Posterior cingulate gyrus (tissue), 11 donors: ENCODE results near the gene ERMAP.
A peak's percentile ranks its signal among the peaks of the same experiment; 100 is the strongest.

ENCODE experiments used
- DNase-seq, 10 donors: peaks; one replicate each; pipeline versions ENCODE4 v3.0.0 to v3.0.0-alpha.2; 2020 to 2021; ENCODE audit warnings: mixed read lengths in 3 of 10
- intact Hi-C: fragments of 100-400 bp; cut with DNase I; formaldehyde crosslinking; loops from one replicate; pipeline ENCODE4 v1.15.1; 2023

Gene ERMAP, protein sequence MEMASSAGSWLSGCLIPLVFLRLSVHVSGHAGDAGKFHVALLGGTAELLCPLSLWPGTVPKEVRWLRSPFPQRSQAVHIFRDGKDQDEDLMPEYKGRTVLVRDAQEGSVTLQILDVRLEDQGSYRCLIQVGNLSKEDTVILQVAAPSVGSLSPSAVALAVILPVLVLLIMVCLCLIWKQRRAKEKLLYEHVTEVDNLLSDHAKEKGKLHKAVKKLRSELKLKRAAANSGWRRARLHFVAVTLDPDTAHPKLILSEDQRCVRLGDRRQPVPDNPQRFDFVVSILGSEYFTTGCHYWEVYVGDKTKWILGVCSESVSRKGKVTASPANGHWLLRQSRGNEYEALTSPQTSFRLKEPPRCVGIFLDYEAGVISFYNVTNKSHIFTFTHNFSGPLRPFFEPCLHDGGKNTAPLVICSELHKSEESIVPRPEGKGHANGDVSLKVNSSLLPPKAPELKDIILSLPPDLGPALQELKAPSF

DNA sequence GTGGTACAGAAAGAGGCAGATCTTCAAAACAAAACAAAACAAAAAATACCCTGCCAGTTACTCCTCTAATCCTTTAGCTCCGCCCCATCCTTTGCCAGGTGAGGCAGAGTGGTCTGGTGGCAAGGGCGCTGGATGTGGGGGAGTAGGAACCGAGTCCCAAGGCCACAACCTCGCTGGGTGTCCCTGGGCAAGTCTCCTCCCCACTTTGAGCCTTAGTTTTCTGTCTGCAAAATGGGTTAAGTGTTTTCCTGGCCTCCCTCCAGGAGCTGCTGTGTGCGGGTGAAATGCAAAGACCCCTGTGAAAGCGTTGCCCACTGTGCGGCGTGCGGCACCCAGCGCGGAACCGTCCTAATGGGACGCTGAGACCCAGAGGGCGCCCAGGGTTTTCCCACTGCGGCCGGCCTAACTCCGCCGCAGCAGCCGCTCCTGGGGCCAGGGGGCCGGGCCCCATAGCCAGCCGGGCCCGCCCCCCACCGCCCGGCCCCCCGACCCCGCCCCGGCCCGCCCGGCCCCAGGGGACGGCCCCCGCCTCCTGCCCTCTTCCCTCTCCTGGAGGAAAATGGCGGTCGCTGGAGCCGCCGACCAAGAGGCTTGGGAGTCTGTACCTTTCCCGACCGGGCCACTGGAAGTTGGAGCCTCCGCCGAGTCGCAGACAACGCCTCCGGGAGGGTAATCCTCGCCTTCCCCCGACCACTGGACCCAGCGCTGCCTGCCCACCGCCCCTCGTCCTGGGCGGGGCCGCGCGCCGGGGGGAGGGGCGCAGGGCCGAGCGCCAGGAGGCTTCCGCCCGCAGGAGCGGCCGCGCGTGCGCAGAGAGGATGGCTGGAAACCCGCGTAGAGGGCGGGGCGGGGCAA is at the start of gene ERMAP, which contains the start of gene SVBP:
Gene ERMAP (plus strand): TSS at position 538 of the 855 bp plus-strand sequence. CDS start 13,327 bp downstream, outside the sequence.
Gene SVBP (minus strand): TSS at position 813 of the 855 bp plus-strand sequence. CDS start 853 bp downstream, outside the sequence.
- intact Hi-C loops, result loop anchor here (1.0 to 5.0 kb wide), 3 partner anchors 30 to 105 kb away; partner anchors contain the start of genes C1orf50, P3H1 and ZNF691
- peak; percentile 87 to 99 (median 92) for DNase-seq

DNA sequence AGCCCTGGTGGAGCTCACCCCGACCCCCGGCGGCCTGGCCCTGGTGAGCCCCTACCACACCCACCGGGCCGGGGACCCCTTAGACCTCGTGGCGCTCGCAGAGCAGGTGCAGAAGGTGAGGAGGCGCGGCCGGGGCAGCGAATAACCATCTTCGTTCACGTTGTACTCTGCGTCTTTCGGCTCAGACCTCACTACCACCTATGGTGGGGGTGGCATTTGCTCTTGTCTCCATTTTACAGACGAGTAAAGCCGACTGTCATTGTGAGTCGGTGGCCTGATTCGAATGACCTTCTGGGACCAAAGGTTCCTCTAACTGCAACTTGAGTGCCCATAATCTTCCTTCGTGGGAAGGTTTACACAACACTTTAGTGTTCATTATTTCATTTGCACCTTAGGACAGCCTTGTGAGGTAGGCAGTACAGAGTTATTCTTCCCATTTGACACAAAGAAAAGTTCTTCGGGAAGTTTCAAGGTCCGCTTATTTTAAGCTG is 49.4 kb upstream of the ERMAP start:
- intact Hi-C loops, result loop anchor here (1.0 to 5.0 kb wide), 4 partner anchors 50 to 190 kb away; partner anchors contain the start of genes ERMAP, PPIH, SLC2A1 and SVBP
- peak in 1 of 10 donors; percentile 28 for DNase-seq

DNA sequence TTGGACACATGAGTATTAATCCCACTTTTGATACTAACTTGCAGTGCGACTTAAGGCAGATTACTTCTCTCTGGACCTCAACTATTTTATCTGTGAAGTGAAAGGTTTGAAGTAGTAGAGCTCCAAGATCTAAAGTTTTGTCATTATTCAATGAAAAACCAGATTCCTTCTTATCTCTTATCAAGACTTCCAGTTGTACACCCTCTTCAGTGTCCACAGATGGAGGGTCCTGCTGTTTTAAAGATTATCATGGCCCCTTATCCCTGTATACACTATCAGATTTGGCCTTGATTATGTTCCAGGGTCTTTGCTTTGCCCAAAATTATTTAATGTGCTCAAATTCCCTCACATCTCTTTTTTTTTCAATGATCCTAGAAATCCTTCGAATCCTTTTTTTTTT is 48.8 kb upstream of the ERMAP start:
- intact Hi-C loops, result loop anchor here (5.0 kb wide), 1 partner anchor 189 kb away; the partner anchor contains the start of gene SLC2A1
- DNase-seq, result no peak

DNA sequence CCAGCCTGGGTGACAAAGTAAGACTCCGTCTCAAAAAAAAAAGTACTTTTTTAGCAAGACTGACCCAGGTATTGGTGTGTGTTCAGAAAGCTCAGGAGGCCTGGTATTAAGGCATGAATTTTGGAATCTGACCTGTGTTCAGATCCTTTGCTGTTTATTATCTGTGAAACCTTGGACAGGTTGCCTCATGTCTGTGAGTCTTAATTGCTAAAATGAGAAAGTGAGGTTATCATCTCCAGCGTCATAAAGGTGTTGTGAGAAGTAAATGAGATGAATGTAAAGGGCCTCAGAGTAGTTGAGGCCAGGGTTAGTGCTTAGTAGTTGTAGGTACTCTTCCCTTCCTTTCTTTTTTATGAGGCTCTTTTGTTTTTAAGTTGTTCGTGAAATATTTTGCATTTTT is 47.1 kb upstream of the ERMAP start:
- DNase-seq, result no peak
- intact Hi-C loops, result loop anchor here (5.0 kb wide), 1 partner anchor 187 kb away; the partner anchor contains the start of gene SLC2A1

DNA sequence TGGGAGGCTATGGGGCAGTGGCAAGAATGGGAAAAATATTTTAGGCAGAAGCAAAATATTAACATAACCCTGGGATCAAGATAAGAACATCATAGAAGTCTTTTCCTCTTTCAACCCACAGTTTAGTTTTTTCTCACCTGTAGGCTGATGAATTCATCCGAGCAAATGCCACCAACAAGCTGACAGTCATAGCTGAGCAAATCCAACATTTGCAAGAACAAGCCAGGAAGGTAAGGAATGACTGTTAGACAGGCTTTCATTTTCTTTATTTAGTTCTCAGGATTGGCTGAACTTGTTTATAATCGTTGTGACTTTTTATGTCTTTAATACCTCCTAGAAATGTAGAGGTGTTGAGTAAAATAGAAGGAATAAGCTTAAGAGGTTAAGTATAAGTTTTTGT is 43.5 kb upstream of the ERMAP start:
- intact Hi-C loops, result no loop called here
- no peak for DNase-seq

DNA sequence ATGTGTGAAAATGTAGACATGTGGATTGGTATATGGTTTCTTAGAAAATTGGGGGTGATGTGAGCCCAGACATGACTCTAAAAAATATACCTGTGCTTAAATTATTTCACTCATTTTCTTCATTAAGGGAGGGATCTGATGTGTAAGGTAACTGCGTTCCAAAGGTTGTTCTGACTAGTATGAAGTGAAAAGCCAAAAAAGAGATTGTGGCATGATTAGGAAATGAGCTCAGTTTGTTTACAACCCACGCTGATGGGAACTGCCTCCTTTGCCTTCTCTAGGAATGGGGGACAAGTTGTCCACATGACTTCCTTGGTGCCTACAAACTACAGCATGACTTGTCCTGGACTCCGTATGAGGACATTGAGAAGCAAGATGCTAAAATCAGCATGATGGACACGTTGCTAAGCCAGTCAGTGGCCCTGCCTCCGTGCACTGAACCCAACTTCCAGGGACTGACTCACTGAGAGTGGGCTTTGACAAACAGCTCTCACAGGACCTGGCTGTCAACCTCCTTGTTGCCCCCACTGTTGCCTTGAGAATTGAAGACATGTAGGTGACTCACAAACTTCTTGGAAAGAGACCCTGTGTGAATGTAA is 41.9 kb upstream of the ERMAP start:
- intact Hi-C loops, result no loop called here
- DNase-seq, result no peak

DNA sequence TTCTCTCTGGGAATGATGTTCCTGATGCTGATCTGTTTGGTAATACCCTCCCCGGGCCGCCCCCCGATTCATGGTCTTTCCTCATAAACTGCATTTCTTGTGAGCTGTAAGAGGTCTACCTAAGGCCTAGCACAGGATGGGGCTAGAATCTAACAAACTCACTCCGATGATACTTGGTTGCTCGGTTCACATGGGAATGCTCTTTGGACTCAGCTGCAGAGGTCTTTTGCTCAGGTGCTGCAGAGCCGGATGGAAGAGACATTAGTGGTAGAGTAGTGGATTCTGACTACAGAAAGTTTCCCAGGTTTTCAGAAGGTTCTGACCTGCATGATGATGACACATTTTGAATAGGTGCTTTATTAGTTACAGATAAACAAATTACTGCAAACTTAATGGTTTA is 40.4 kb upstream of the ERMAP start:
- no peak for DNase-seq
- intact Hi-C loops, result no loop called here

DNA sequence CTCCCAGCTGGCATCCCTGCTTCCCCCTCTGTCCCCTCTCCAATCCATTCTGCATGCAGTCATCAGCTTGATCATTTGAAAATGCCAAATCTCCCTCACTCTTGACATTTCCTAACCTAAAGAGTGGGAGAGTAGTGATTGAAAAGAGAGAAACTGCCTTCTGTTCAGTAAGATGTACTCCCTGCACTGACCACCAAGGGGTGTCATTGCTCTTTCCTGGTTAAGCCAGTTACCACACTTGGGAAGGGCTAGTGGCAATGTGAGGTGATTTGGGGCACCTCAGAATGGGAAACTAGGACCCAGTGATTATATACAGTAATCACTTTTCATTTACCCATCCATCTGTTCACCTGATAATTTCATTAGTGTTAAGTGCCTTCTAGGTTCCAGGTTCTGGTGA is 39.1 kb upstream of the ERMAP start:
- peak in 3 of 10 donors; percentile 32 to 54 (median 47) for DNase-seq
- intact Hi-C loops, result loop anchor here (1.0 kb wide), 1 partner anchor 295 kb away; no protein-coding TSS in a partner anchor

DNA sequence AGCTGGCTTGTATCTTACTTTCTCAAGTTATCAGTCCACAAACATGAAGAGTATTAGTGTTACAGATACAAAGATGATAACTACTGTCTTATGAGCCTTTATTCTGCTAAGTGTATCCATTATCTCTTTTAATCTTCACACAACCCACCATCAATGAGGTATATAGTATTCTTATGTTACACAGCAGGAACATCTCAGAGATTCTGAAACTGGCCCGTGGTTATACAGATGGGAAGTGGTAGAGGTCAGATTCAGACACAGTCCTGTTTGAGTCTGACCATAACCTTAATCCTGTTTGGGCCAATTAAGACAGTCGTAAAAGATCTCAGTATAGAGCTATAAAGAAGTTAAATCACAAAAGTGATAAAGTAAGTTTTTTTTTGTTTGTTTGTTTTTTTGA is 37.2 kb upstream of the ERMAP start:
- DNase-seq, result no peak
- intact Hi-C loops, result no loop called here

DNA sequence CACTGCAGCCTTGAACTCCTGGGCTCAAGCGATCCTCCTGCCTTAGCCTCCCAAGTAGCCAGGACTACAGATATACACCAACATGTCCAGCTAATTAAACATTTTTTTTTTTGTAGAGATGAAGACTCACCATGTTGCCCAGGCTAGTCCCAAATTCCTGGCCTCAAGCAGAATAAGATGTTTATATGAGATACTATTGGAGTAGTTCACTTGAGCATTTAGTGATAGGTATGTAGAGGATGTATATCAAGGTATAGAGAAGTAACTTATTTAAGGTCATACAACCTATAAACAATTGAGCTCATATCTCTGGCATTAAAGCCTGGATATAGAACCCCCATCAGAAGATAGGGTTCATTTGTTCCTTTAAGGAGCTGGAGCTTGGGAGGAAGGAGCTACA is 36.7 kb upstream of the ERMAP start:
- intact Hi-C loops, result no loop called here
- no peak for DNase-seq

DNA sequence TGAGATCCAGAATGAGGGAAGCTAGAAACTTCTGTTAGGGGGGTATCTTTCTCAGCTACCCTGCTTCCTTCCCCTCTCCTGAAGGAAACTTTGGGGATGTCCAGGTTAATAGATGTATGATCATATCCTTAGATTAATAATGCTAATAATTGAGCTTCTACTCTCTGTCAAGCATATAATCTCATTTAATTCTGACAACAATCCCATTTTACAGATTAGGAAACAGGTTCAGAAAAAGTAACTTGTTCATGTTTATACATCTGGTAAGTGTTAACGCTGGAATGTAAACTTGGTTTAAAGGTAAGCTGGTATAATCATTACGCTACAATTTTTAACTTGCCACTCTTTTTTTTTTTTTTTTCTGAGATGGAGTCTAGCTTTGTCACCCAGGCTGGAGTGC is 33.8 kb upstream of the ERMAP start:
- intact Hi-C loops, result no loop called here
- no peak for DNase-seq

DNA sequence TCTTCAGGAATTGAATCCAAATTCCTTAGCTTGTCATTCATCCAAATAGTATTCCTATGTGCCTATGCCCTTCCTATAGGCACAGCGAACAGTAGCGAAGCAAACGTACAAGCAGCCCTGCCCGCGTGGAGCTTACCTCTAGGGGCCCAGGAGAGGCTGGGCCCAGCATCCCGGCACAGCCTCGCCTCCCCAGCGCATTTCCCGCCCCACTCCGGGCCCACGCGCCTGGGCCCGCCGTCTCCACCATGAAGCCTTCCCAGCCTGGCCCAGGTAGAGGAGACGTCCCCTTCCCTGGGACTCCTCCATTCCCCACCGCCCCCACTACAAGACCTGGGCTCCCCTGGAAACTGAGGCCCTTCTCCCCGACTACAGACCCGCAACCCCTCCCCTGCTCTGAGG is 32.4 kb upstream of the ERMAP start:
- intact Hi-C loops, result no loop called here
- no peak for DNase-seq

DNA sequence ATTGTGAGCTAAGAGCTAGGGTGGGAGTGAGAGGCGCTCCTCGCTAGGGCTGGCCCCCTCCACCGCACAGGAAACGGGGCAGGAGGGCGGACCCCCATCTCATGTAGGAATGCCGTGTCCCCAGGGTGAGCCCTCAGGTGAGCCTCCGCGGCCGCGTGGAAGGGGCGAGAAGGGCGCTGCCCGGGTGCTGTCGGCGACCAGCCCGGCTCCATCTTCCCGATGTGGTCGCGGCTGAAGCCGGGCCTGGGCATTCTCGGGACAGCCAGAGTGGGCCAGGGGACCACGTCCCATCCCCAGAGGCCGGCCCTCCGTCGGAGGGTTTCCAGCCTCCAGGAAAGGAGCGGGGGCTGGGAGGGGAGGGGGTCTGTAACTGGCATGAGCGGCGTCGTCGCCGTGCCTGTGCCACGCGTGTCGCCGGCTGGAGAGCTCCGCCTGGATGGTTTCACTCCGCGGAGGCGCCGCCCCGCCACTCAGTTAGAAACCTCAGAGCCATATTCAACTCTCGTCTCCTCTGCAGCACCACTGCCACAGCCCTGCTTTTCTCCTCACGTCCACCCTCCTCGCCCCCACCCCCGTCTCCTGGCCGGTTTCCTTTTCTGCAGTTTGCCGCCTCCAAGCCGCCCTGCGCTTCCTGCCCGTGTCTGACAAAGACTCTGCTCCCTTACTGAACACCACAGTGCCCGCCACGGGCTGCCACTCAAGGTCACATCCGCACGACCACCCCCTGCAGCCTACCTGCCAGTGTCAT is 31.8 kb upstream of the ERMAP start, which contains the start of gene TMEM269:
Gene TMEM269 (plus strand): TSS at position 46 of the 748 bp plus-strand sequence. CDS start 4,903 bp downstream, outside the sequence.
- intact Hi-C loops, result no loop called here
- peak in 9 of 10 donors; percentile 32 to 91 (median 42) for DNase-seq

DNA sequence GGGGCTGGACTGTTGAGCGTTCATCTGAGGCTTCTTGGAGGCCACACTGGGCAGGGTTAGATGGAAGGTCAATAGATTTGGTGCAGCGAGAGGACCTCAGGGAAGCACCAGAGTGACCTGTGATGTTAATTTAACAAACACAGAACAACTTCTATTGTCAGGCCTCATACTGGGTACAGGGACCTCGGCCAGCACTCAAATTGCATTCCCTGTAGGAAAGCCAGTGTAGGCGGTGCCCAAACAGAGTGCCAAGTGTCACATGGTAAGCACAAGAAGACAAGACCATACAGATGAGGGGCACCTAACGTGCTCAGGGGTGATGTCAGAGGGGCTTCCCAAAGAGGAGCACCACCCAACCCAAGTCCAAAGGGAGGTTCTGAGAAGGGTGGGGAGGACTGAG is 30.8 kb upstream of the ERMAP start:
- intact Hi-C loops, result no loop called here
- no peak for DNase-seq

DNA sequence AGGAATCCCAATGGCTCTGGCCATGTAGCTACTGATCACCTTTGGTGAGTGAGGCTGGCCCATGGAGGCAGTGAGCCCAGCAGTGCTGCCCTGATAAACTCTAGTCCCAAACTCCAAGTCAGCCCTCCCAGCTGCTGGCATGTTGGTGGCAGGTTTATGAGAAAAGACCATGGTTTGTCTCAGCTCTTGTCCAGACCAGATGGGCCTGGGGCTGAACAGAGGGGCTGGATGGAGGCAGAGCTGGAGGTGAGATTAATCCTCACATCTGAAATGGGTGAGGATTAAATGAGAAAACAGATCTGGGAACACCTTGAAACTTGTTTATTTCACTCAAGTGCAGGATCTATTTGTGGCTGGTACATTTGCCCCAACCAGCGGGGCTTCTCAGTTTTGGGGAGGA is 28.9 kb upstream of the ERMAP start:
- no peak for DNase-seq
- intact Hi-C loops, result no loop called here

DNA sequence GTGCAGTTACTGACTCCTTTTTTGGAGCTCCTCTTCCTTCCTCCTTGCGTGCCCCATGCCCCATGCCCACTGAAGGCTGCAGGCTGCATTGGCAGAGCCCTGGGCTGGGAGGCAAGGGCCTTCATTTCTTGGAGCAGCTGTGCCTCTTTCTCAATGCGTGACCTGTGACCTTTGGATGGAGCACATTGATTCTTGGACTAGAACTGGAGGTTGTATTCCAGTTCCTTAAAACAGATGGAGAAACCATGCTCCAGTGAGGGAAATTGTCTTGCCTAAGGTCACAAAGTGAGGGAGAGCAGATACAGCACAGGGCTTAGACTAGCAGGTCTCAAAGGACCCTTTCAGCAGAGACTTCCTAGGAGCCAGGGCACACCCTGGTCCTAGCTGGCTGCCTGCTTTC is 23.1 kb upstream of the ERMAP start:
- intact Hi-C loops, result no loop called here
- DNase-seq, result no peak

DNA sequence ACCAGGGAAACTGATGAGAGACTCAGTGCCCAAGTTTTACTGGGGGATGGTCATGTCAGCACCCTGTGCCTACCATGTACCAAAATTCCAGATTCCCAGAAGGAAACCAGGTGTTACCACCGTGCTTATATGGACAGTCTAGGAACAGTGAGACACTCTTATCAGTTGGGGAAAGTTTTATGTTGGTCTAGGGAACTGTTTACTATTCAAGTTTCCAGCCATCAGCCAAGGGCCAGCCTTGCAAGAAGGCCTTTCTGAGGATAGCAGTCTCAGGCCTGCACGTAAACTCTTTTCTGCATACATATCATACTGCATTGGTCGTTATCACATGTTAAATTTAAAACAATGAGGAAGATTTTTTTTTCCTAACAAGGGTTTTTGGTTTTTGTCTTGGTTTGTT is 19.5 kb upstream of the ERMAP start:
- DNase-seq, result no peak
- intact Hi-C loops, result no loop called here

DNA sequence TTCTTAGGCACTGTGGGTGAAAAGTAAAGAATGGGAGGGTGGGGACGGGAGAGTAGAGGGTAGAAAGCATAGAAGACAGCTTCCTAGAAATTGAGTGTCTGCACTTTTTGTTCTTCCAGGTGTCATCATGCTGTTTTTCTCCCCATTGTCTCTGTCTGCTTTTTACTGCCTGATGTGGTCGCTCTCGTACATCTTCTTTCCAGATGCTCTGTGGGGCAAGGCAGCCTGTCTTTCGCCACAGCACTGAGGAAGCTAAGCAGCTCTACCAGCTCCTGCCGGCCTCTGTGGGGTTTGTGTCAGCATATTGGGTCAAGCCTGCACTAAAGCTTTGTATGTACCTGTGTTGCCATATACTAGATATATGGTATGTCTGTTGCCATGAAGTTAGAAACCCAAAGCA is 18.9 kb upstream of the ERMAP start:
- intact Hi-C loops, result no loop called here
- DNase-seq, result no peak

DNA sequence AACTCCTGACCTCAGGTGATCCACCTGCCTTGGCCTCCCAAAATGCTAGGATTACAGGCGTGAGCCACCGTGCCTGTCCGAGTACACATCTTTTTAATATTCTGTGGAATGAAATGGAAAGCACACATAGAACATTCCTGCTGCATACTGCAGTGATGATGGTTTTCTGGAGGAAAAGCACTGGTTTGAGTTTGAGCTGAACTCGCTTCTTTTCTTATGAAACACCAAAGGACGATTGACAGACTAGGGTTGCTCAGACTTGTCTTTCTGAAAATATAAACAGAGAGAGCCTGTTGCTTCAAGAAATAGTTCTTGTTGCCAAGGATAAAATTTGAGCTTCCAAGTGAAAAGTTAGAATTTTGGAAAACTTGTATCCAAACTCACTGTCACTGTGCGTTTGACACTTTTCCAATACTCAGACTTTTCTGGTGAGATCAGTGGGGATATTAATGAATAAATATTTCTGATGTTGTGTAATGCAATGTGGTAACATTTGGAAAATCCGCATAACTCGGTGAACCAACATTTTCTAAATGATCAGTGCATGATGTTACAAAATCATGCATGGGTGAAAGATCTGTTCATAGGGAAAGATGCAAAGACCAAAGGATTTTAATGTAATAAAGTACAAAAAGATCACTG is 15.0 kb upstream of the ERMAP start:
- intact Hi-C loops, result no loop called here
- no peak for DNase-seq
